Activated CD8-positive, alpha-beta T cell treated with anti-CD3 and anti-CD28 coated beads for 36 hours (primary cell): Measurements from ENCODE around the gene HLA-DQB1. TPM values are rescaled to one million over a fixed set of nuclear protein-coding genes. Genes with fewer than 3 reads are reported as not detected.

Experiments used
- ATAC-seq: fragments of 200-7000 bp; cut with Tn5 transposase; one replicate; pipeline ENCODE4 v1.10.0; 2021; ENCODE audit warnings: mild to moderate bottlenecking, moderate library complexity
- CTCF ChIA-PET: fragments of 350-600 bp; sonication (Branson Sonifier 250); formaldehyde crosslinking; loops from one replicate; lab custom pipeline; 2021; ENCODE audit warnings: antibody characterized with exemption; lab: Charles Lee
- POLR2A ChIA-PET: fragments of 350-600 bp; sonication (Branson Sonifier 250); formaldehyde crosslinking; loops from one replicate; lab custom pipeline; 2021; ENCODE audit warnings: antibody characterized with exemption; lab: Charles Lee
- DNase-seq: peaks from one replicate; pipeline ENCODE4 v3.0.0-alpha.2; 2020
- H3K27ac Mint-ChIP-seq: one replicate; pipeline ENCODE4 v1.8.0; 2021; ENCODE audit warnings: mild to moderate bottlenecking, mixed read lengths
- H3K27me3 Mint-ChIP-seq: one replicate; pipeline ENCODE4 v1.8.0; 2021; ENCODE audit warnings: mixed read lengths
- H3K36me3 Mint-ChIP-seq: one replicate; pipeline ENCODE4 v1.8.0; 2021; ENCODE audit warnings: low read depth, mixed read lengths
- H3K4me1 Mint-ChIP-seq: one replicate; pipeline ENCODE4 v1.8.0; 2021; ENCODE audit warnings: low read depth, mixed read lengths
- H3K4me3 Mint-ChIP-seq: one replicate; pipeline ENCODE4 v1.8.0; 2021; ENCODE audit warnings: mild to moderate bottlenecking, moderate library complexity, mixed read lengths
- H3K9me3 Mint-ChIP-seq: one replicate; pipeline ENCODE4 v1.8.0; 2021; ENCODE audit warnings: mixed read lengths
- intact Hi-C: fragments of 100-400 bp; cut with micrococcal nuclease; formaldehyde crosslinking; loops from one replicate; pipeline ENCODE4 v1.10.0; 2022
- total RNA-seq, 2 experiments: library from RNA; stranded (reverse); gene quantifications; one replicate each; pipeline ENCODE4 v1.2.3, GENCODE V29; 2021
- TF ChIP-seq, protein P1 (sequence below): fragments of 200-600 bp; IDR thresholded peaks from one replicate; pipeline ENCODE4 v1.8.0; 2022; ENCODE audit warnings: antibody characterized with exemption, mild to moderate bottlenecking

Gene HLA-DQB1
- total RNA-seq, 2 experiments from 2014 or later: 5.3 to 6.9 TPM

DNA sequence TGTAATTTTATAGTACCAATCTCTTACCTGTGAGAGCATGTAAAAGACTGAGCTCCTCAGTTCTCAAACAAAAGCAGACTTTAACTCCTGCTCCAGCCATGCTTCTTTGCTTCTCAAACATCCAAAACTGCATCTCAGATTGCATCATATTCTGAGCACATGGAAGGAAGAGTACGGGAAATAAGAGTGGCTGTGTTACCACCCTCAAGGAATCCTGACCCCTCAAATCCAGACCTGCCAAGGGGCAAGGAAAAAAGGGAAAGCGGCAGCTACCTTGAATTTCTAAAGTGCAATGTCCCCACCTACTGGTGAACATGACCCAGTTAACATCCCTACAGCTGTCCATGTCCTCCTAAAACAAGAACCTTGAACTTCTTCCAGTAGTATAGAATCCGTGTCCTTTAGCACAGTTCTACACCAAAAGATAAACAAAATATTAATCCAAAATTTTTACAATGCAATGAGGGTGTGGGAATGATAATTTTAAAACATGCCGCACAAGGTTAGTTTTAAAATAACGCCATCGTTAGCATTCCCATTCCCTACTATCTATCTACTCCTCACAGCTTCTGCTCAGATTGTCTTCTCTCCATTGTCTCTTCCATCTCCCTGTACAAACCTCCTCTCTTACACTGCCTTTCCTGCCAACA, 34.1 kb upstream of the HLA-DQB1 start:
- peak; percentile 42 for ATAC-seq
- Mint-ChIP-seq H3K4me1 (no peaks in the 10 kb centered on the region), H3K36me3 (no peaks in the 10 kb centered on the region), H3K27ac (no peak overlapping the region), H3K27me3 (peaks cover 30% of the 10 kb centered on the region), H3K9me3 (peaks cover 2% of the 10 kb centered on the region), H3K4me3 (no peak overlapping the region)
- TF ChIP-seq, protein P1, sequence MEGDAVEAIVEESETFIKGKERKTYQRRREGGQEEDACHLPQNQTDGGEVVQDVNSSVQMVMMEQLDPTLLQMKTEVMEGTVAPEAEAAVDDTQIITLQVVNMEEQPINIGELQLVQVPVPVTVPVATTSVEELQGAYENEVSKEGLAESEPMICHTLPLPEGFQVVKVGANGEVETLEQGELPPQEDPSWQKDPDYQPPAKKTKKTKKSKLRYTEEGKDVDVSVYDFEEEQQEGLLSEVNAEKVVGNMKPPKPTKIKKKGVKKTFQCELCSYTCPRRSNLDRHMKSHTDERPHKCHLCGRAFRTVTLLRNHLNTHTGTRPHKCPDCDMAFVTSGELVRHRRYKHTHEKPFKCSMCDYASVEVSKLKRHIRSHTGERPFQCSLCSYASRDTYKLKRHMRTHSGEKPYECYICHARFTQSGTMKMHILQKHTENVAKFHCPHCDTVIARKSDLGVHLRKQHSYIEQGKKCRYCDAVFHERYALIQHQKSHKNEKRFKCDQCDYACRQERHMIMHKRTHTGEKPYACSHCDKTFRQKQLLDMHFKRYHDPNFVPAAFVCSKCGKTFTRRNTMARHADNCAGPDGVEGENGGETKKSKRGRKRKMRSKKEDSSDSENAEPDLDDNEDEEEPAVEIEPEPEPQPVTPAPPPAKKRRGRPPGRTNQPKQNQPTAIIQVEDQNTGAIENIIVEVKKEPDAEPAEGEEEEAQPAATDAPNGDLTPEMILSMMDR: peak; percentile 89
- peak; percentile 22 for DNase-seq
- ChIA-PET CTCF (interaction anchor here (0.6 to 4.5 kb wide), 39 partner anchors 9 to 363 kb away, joined by 3 to 53 read pairs (median 5); partner anchors contain the start of genes HLA-DRA and TAP2), POLR2A (no interaction called here)
- intact Hi-C loops: loop anchor here (5.0 kb wide), 1 partner anchor 268 kb away; no protein-coding TSS in a partner anchor

DNA sequence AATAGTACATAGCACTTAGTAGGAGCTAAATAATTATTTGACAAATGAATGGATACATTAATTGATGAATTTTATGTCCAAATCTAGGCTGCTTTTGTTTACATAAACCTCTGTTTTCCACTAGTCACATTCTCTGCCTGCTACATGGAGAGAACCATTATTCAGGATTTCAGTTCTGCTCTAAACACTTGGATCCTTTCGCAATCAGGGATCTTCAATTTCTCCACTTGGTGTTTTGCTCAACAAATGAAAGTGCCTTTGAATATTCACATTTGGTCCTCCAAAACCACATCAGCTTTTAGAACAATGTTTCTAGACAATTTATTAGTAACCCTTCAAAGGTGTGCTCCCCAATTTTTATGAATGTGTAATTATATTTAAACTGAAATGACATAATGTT, 30.6 kb upstream of the HLA-DQB1 start:
- ChIA-PET CTCF (interaction anchor here (1.4 kb wide), 1 partner anchor 265 kb away, joined by 4 read pairs; no protein-coding TSS in a partner anchor), POLR2A (no interaction called here)
- DNase-seq (no peak), ATAC-seq (no peak)
- TF ChIP-seq, protein P1: no peak
- intact Hi-C loops: loop anchor here (2.0 kb wide), 1 partner anchor 284 kb away; no protein-coding TSS in a partner anchor
- H3K4me1 Mint-ChIP-seq: no peaks in the 10 kb centered on the region
- no peaks in the 10 kb centered on the region for H3K36me3 Mint-ChIP-seq
- H3K4me3 Mint-ChIP-seq: no peak overlapping the region
- peaks cover 43% of the 10 kb centered on the region for H3K27me3 Mint-ChIP-seq
- peaks cover 1% of the 10 kb centered on the region for H3K9me3 Mint-ChIP-seq
- no peak overlapping the region for H3K27ac Mint-ChIP-seq

- TF ChIP-seq, protein P1: peak; percentile 55
- H3K4me3 Mint-ChIP-seq: no peak overlapping the region
- peaks cover 7% of the 10 kb centered on the region for H3K4me1 Mint-ChIP-seq
- DNase-seq (peak; percentile 63), ATAC-seq (peak; percentile 68)
- no peak overlapping the region for H3K27ac Mint-ChIP-seq
- ChIA-PET POLR2A (no interaction called here), CTCF (interaction anchor here (0.6 to 2.0 kb wide), 15 partner anchors 8 to 278 kb away, joined by 3 to 18 read pairs (median 4); partner anchors contain the start of genes HLA-DRA and HLA-DRB1)
- intact Hi-C loops: no loop called here
- H3K27me3 Mint-ChIP-seq: peaks cover 28% of the 10 kb centered on the region
- peaks cover 1% of the 10 kb centered on the region for H3K9me3 Mint-ChIP-seq
- no peaks in the 10 kb centered on the region for H3K36me3 Mint-ChIP-seq
Observed at GRCh38 chr6:32692019-32692418, 25.6 kb upstream of the HLA-DQB1 start.

- Mint-ChIP-seq H3K4me1 (peaks cover 24% of the 10 kb centered on the region), H3K4me3 (no peak overlapping the region), H3K36me3 (no peaks in the 10 kb centered on the region), H3K27ac (no peak overlapping the region), H3K9me3 (peaks cover 1% of the 10 kb centered on the region), H3K27me3 (peaks cover 20% of the 10 kb centered on the region)
- no peak for ATAC-seq
- ChIA-PET CTCF (interaction anchor here (1.0 to 1.3 kb wide), 4 partner anchors 11 to 445 kb away, joined by 3 to 6 read pairs (median 3); no protein-coding TSS in a partner anchor), POLR2A (no interaction called here)
- intact Hi-C loops: loop anchor here (5.0 kb wide), 1 partner anchor 68 kb away; no protein-coding TSS in a partner anchor
- DNase-seq: no peak
- TF ChIP-seq, protein P1: no peak
Observed at GRCh38 chr6:32689531-32690501, 23.4 kb upstream of the HLA-DQB1 start.
